Skeletal muscle tissue (tissue), 4 donors: Measurements from ENCODE around the gene L2HGDH. TPM values are rescaled to one million over a fixed set of nuclear protein-coding genes. Genes with fewer than 3 reads are reported as not detected.

ENCODE experiments used
- H3K27ac ChIP-seq: one replicate; pipeline ENCODE4 v1.7.0; 2013; ENCODE audit warnings: mild to moderate bottlenecking, low read depth, low read length, inconsistent platforms
- H3K27me3 ChIP-seq, 3 donors: one replicate each; pipeline ENCODE4 v1.7.0; 2013; ENCODE audit warnings: low read length in 3 of 3; ENCODE audit not compliant: control insufficient read depth in 3 of 3, insufficient read depth in 3 of 3
- H3K36me3 ChIP-seq, 3 donors: one replicate each; pipeline ENCODE4 v1.7.0; 2013; ENCODE audit warnings: low read length in 3 of 3; ENCODE audit not compliant: control insufficient read depth in 3 of 3, insufficient read depth in 3 of 3
- H3K4me1 ChIP-seq, 3 donors: one replicate each; pipeline ENCODE4 v1.7.0; 2013; ENCODE audit warnings: low read length in 3 of 3, mild to moderate bottlenecking in 3 of 3; ENCODE audit not compliant: control insufficient read depth in 3 of 3, insufficient read depth in 3 of 3
- H3K4me3 ChIP-seq, 3 donors: one replicate each; pipeline ENCODE4 v1.7.0; 2013; ENCODE audit warnings: low read length in 3 of 3
- H3K9ac ChIP-seq, 3 donors: one replicate each; pipeline ENCODE4 v1.7.0; 2013; ENCODE audit warnings: low read length in 3 of 3, mild to moderate bottlenecking in 3 of 3, moderate library complexity in 2 of 3, low read depth in 1 of 3
- H3K9me3 ChIP-seq, 3 donors: one replicate each; pipeline ENCODE4 v1.7.0; 2013; ENCODE audit warnings: low read length in 3 of 3; ENCODE audit not compliant: control insufficient read depth in 3 of 3
- total RNA-seq: library from RNA; depleted of rRNA; stranded (reverse); fragments of >200 nt; gene quantifications from one replicate; pipeline ENCODE4 v1.2.3, GENCODE V29; 2014
- donor health status: Osteomylitis.

L2HGDH gene
- total RNA-seq, 1 donor from 2014 or later, result 8.4 TPM

DNA sequence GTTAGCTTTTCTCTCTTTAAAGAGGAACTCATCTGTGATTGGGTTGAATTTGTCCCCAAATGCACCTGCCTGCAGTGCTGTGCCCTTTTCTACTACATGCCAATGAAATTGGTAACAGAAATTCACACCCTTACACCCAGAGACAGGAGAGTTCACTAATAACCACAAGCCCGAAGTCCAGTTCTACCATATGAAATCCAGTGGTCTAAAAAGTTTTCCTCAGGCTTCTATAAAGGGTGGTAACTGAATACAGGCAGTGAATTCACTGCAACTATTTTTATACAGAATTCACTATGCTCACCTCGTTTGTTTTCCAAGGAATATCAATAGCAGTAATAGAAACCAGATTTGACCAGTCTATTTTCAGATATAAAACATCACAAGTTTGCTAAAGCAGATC lies 49.2 kb downstream of the L2HGDH start:
- Histone ChIP-seq H3K4me1 (peaks cover 0 to 10% (median 5%) of the 10 kb centered on the region in 3 donors), H3K36me3 (no peaks in the 10 kb centered on the region), H3K4me3 (no peak overlapping the region), H3K9ac (peak overlapping the region; percentile 33 to 61 (median 57)), H3K27me3 (no peaks in the 10 kb centered on the region), H3K27ac (peak overlapping the region; percentile 82), H3K9me3 (no peaks in the 10 kb centered on the region)

DNA sequence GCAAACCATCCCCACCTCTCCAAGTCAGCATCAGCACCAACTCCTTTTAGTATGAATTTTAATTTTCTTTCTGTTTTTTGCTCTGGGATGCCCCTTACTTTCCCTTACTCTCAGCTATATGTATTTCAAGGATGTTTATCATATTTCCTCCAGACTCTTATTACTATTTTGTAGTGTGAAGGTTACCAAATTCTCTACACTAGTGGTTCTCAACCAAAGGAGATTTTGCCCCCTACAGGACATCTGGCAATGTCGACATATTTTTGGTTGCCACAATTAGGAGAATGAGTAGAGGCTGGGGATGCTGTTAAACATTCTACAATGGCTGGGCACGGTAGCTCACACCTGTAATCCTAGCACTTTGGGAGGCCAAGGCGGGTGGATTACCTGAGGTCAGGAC lies 51.5 kb downstream of the L2HGDH start:
- H3K4me3 ChIP-seq, result no peak overlapping the region
- H3K4me1 ChIP-seq, result peaks cover 0 to 10% (median 5%) of the 10 kb centered on the region in 3 donors
- no peaks in the 10 kb centered on the region for H3K27me3 ChIP-seq
- no peaks in the 10 kb centered on the region for H3K36me3 ChIP-seq
- no peak overlapping the region for H3K9ac ChIP-seq
- H3K27ac ChIP-seq, result no peak overlapping the region
- no peaks in the 10 kb centered on the region for H3K9me3 ChIP-seq

DNA sequence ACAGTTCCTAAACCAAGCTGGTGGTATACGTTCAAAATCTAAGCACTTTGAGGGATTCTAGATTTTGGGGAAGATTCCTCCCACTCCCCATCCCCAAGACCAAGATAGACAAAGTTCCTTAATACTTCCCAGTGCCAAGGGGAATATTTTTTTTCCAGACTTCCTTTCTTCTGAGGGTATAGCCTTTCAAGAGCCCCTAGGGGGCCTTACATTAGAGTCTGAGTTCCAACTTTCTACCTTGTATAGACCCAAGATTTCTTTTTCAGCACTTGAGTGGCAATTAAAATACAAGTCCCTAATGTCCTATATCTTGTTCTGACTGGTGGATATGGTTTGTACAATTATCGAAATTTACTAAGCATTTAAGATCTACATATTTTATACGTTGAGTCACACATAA lies 52.0 kb downstream of the L2HGDH start:
- Histone ChIP-seq H3K27ac (no peak overlapping the region), H3K4me1 (peaks cover 0 to 10% (median 5%) of the 10 kb centered on the region in 3 donors), H3K27me3 (no peaks in the 10 kb centered on the region), H3K4me3 (no peak overlapping the region), H3K9ac (no peak overlapping the region), H3K9me3 (no peaks in the 10 kb centered on the region), H3K36me3 (no peaks in the 10 kb centered on the region)

DNA sequence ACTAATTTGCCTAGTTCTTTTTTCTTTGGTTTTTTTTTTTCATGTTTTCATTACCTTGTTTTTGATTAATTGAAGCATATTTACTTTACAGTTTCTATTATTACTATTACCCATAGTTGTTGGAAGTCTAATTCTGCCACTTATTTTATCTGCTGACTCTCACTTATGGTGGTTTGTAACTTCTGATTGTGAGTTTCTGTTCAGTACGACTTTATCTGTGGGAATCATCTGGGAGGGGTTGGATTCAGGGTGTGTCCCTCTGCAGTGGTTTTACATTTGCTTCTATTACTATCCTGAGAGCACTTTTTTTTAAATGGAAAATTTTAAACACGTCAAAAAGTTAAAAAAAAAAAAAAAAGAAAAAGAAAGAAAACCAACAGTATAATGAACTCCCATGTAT lies 54.3 kb downstream of the L2HGDH start:
- Histone ChIP-seq H3K27ac (no peak overlapping the region), H3K27me3 (no peaks in the 10 kb centered on the region), H3K4me1 (peaks cover 0 to 2% (median 1%) of the 10 kb centered on the region in 3 donors), H3K9me3 (no peaks in the 10 kb centered on the region), H3K4me3 (no peak overlapping the region), H3K9ac (no peak overlapping the region), H3K36me3 (no peaks in the 10 kb centered on the region)

DNA sequence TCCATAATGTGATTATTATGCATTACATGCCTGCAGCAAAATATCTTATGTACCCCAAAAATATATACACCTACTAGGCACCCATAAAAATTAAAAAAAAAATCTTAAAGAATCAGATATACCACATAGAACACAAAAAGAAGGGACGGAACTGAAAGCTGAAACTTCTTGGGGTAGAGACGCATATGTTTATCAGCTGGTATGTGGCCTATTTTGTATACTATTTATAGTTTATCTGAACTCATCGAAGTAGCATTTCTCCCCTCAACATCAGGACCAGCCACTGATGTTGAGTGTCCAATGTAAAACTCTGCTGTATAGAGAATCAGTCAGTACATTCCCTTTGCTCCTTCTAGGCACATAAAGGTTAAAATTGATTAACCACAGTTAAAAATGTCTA lies 57.8 kb downstream of the L2HGDH start:
- H3K9me3 ChIP-seq, result no peaks in the 10 kb centered on the region
- no peaks in the 10 kb centered on the region for H3K27me3 ChIP-seq
- peaks cover 0 to 2% (median 2%) of the 10 kb centered on the region in 3 donors for H3K36me3 ChIP-seq
- H3K27ac ChIP-seq, result no peak overlapping the region
- no peak overlapping the region for H3K9ac ChIP-seq
- no peak overlapping the region for H3K4me3 ChIP-seq
- no peaks in the 10 kb centered on the region for H3K4me1 ChIP-seq

DNA sequence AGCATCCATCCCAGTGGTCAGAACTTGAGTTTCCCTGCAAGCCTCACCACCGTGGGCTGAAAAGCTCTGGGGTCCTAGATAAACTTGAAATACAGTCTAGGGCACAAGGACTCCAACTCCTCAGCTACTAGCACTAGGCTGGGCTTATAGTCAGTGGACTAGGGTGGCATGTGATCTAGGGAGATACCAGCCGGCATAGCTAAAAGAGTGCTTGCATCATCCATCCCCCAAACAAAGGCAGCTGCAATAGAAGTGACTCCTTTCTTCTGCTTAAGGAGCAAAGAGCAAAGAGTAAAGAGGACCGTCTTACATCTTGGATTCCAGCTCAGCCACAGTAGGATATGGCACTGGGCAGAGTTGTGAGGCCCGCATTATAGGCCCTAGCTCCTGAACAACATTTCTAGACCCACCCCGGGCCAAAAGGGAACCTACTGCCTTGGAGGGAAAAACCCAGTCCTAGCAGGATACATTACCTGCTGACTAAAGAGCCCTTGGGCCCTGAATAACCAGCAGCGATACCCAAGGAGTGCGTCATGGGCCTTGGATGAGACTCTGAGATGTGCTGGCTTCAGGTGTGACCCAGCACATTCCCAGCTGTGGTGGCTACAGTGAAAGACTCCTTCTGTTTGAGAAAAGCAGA lies 62.8 kb downstream of the L2HGDH start:
- H3K27ac ChIP-seq, result no peak overlapping the region
- no peaks in the 10 kb centered on the region for H3K9me3 ChIP-seq
- no peak overlapping the region for H3K9ac ChIP-seq
- H3K4me1 ChIP-seq, result no peaks in the 10 kb centered on the region
- H3K27me3 ChIP-seq, result no peaks in the 10 kb centered on the region
- H3K4me3 ChIP-seq, result no peak overlapping the region
- H3K36me3 ChIP-seq, result peaks cover 0 to 7% (median 2%) of the 10 kb centered on the region in 3 donors

DNA sequence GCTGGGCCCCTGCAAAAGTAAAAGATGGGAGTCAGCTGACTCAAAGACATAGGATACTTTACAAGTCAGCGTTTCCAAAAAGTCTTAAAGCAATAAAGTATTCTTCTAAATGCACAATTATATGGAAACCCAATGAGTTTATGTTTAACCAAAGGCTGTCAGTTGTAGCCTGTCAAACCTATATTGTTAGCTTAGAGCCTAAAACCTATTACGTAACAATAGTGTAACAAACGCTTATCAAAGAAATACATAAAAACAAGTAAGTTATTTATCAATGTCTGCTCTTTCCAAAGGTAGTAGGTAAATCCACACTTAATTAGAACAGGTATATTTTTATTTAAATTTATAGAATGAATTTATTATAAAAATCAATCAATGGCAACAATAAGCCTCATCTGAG lies 64.8 kb downstream of the L2HGDH start:
- H3K4me3 ChIP-seq, result no peak overlapping the region

DNA sequence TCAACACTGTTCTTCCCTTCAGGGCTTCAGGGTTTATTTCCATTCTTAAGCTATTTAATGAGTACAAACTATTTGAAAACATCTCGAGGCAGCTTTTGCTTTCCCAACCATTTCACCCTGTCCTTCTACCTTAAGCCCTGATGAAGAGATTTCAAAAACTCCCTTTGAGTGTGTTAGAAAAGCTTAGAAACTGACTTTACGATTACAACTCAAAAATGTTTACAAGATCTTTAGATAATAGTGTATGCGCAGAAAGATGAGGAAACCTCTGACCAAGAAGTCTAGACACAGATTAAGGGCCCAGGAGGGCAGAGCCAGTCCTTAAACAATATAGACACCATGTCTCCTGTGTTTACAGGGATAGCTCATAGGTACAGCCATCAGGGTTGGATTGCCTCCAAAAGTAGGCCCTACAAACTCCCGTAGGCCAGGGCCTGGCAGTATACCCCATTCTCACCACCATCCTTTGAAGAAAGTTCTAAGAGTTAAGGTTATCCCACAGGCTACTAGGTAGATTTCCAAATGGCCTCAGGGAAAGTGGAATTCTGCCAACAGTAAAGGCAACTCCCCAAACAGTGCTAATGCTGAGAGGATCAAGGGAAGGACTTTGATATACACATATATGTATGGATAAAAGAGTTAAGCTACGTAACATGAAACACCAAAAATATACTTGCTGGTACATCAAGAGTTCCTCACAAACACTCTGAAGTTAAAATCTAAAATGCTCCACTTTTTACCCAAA lies 69.3 kb downstream of the L2HGDH start:
- Histone ChIP-seq H3K36me3 (no peaks in the 10 kb centered on the region), H3K4me1 (no peaks in the 10 kb centered on the region), H3K9me3 (no peaks in the 10 kb centered on the region), H3K27me3 (no peaks in the 10 kb centered on the region), H3K27ac (no peak overlapping the region), H3K4me3 (no peak overlapping the region), H3K9ac (no peak overlapping the region)

More for the DNA sequence above, 64.8 kb downstream of the L2HGDH start:
- no peak overlapping the region for H3K27ac ChIP-seq
- H3K4me1 ChIP-seq, result no peaks in the 10 kb centered on the region
- peaks cover 0 to 7% (median 2%) of the 10 kb centered on the region in 3 donors for H3K36me3 ChIP-seq
- H3K9ac ChIP-seq, result no peak overlapping the region
- no peaks in the 10 kb centered on the region for H3K27me3 ChIP-seq
- H3K9me3 ChIP-seq, result no peaks in the 10 kb centered on the region

DNA sequence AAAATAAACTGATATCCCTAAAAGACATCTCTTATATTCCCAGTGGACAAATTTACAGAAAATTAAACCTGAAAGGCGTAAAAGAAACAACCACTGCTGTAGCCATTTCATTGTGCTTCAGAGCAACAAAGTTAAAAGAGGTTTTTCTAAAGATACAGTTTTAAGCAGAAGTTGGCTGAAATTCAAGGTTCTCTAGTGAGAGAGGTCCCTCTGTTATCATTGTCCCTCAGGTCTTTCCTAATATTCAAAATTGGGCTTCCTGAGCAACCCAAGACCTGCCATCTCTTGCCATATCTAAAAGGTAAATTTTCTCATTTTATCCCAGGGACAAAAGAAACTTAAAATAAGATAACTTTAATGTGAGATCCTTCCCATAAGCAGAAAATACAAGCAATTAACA lies 69.9 kb downstream of the L2HGDH start:
- no peaks in the 10 kb centered on the region for H3K9me3 ChIP-seq
- no peak overlapping the region for H3K4me3 ChIP-seq
- H3K27me3 ChIP-seq, result no peaks in the 10 kb centered on the region
- no peaks in the 10 kb centered on the region for H3K4me1 ChIP-seq
- no peak overlapping the region for H3K27ac ChIP-seq
- H3K9ac ChIP-seq, result no peak overlapping the region
- H3K36me3 ChIP-seq, result no peaks in the 10 kb centered on the region

DNA sequence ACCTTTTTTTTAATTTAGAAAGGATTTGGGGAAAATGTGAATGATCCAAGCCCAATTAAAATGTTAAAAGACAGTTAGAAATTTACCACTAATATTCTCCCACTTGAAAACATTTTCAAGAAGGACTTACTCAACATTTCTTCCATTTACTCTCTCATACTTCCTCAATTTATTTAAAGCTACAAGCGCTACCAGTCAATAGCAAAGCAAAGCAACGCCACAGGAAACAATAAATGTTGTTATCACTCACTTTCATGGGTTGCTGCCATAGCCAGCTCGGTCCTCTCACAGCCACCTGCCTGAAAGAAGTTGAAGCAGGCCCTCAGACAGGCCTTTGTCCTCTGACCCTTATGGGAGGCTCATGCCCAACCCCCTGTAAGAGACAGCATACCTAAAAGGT lies 74.6 kb downstream of the L2HGDH start:
- no peak overlapping the region for H3K9ac ChIP-seq
- peaks cover 3 to 6% (median 6%) of the 10 kb centered on the region in 3 donors for H3K4me1 ChIP-seq
- no peak overlapping the region for H3K27ac ChIP-seq
- H3K27me3 ChIP-seq, result no peaks in the 10 kb centered on the region
- H3K4me3 ChIP-seq, result no peak overlapping the region
- H3K36me3 ChIP-seq, result no peaks in the 10 kb centered on the region
- H3K9me3 ChIP-seq, result no peaks in the 10 kb centered on the region
